HG02973 (cell line): ENCODE results near the gene FGD4.
"Not testable (repeated sequence)": the region's sequence is repeated elsewhere in the genome, so short reads cannot be mapped to it uniquely, and the experiment has no call there.

Experiments used
- ATAC-seq: cut with Tn5 transposase; IDR thresholded peaks from one replicate; pipeline ENCODE4 v1.9.1; 2021; ENCODE audit warnings: moderate library complexity; ENCODE audit not compliant: unreplicated experiment

Gene FGD4

DNA sequence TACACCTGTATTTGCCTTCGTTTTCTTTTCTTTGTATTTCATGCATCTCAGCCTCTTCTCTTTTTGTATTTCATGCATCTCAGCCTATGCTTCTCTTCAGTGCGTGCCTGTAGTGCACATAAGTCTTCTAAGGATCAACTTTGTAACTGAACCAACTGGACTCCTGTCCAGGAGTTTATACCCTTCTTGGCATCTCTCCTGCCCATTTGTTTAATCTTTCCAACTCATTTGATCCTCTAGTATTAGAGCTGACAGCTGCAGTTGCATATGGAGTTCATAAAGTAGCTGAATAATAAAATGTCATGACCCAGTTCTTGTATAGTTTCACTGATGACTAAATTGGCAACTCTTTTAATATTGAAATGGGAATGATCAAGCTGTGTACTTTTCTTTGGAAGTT, 89.7 kb downstream of the FGD4 start:
- ATAC-seq: no peak

DNA sequence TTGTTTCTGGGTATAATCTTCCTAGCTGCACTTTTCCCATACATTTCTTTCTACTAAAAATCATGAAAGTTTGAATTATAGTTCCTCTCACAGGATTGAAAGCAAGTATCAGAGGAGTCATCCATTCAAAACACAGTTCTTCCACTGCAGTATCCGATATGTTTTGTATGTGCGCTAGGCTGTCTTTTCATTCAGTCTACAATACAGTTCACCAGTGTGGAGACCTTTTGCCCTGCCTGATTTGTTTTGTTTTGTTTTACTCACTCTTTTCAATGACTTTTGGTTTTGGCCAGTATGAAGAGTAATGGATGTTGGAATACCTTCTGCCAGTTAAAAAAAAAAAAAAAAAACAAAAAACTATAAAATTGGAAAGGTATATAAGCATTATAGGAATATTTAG, 91.4 kb downstream of the FGD4 start:
- ATAC-seq: no peak

DNA sequence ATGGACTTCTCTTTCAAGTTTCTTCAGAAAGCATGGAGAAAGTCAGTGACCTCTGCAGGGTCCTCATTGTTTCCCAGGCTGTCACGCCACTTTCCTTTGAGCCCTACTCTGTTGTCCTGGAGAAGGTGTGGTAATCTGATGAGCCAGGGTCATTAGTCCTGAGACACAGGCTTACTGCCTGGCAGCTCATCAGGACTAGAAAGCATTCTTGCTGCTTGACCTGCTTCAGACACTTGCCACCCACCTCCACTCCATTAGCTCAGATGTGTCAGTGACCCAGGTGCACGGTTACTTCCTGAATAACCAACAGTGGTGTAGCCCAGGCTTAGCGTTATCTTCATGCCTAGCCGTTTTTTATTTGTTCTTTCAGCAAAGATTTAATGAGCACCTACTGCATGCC, 93.9 kb downstream of the FGD4 start:
- no peak for ATAC-seq

DNA sequence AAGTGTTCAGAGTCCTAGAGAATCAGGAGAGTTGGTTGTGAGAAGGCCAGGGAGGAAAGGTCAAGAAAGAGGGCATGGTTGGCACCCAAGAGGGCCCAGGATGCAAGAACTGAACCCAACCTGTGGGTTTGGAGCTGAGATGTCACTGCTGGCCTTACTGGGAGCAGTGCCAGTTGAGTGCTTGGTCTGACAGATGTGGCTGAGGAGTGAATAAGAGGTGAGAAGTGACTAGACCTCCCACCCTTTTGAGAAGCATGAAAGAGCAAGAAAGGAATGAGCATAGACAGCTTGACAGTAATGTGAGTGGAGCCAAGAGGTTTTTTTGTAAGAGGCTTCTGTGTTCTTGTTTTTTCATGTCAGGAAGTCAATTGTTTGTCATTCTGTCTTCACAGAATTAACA, 95.3 kb downstream of the FGD4 start:
- ATAC-seq: no peak

DNA sequence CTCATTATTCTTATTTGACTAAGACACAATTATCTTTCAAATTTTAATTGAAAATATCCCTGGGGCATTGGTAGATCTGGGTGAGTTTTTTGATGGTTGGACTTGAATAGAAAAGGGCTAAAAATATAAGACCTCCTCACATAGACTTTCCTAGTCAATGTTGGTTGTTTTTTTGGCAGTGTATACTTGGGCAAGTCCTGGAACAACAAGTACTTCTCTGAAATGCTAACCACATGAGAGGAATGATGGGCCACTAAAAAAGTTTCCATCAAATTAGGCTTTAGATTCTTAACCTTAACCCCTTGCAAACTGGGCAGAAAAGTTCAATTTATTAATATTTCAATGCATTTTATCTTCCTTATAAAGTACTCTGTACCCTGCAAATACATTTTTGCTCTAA, 97.6 kb downstream of the FGD4 start:
- ATAC-seq: no peak

DNA sequence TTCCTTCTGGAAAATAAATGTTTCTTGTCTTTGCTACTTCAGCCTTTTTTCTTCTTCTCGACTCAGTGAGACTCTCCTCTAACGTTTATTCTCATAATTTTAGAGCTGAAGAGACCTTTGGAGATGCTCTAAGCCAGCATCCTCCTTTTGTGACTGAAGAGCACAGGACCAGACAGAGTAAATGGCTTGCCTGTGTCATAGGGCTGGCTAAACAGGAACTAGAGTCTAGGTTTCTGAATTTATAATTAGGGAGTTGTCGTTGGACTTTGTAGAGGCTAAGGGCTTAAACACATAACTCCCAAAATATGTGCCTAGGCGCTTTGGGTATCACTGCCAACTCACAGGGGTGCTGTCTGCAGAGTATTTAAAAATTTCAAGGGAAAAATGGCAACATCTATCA, 98.5 kb downstream of the FGD4 start:
- ATAC-seq: no peak

DNA sequence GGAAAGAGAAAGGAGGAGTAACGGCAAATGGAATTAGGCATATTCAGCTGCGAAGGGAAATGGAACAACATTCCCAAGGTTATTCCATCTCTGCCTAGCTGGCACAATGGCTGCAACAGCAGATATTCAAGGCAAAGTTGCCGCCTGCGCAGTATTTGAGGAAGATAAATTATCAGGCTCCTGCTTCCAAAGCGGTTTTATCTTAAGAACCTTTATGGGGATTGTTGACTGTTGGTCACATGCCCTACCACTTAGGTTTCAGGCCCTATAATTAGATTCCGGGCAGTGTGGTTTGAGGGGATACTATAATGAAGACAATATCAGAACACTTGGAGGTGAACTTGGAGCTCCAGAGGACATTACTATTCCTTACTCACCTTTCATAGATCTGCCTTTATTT, 99.7 kb downstream of the FGD4 start:
- no peak for ATAC-seq

DNA sequence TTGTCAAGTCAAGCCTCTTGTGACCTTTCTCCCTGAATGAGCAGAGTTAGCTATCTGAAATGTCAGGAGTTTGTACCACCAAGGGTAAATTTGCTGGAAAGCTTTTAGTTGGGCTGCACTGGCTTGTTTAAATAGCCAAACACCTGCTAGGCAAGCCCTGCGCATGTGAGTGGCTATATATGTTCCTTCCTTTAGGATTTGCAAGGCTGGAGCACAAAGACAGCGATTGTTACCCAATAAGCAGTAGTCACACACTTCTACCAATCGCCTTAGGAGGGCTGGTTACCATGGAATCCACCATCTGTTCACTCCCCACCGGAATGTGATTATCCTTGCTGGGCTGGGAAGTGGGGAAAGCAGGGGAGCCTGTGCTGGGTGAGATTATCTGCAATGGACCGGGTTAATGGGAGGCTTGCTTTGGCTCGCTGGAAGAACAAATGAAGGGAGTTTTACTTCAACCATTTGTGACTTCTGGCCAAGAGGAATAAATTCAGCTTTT, 102.5 kb downstream of the FGD4 start:
- ATAC-seq: no peak

DNA sequence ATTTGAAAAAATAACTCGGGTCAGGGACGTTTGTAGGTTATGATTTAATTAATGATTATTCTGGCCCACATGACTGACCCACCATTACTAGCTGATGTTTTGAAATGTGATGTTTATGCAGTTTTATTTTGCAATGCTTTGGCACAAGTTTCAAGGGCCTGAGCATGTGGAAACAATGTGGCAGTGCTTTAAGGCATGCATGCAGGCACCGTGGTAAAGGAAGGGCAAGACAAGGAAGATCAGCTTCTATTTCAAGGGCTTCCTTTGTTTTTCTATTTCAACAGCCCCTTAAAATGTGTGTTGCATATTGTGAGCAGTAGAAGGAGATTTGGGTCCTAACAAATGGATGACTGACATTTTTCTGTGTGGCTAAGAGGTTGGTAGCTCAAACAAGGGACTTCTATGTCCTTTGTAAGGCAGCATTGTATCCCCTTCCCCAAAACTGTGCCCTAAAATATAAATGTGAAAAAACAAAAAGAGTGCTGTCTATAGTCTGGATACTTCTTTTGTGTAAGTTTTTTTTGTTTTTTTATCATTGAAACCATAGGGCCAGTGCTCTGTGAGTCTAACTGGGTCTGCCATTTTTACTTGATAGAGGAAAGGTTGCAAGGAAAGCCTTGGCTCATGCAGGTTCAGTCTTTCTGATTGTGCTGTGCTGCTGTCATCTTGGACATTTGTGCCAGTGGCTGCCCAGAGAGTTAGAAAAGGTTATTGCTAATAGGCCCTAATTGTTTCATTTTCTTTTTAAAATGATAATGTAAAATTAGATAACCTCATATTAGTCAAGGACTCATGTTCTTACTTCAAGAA, 103.5 kb downstream of the FGD4 start:
- no peak for ATAC-seq

DNA sequence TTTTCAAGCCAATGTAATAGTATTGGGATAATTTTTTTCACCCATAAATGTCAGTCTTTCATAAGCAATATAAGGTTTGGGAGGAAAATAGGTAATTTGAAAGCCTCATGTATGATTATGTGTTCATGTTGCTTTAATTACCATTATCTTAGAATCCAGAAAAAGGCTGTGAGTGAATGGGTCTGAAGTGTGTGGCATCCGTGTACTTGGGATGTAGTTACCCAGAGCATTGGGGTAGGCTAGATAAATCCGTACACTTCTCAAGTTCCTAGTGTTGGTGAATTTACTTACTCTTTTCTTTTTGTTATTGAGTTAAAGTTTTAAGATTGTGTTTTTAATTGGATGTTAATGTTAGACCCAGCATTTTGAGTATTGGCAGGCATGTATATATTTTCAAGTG, 104.4 kb downstream of the FGD4 start:
- ATAC-seq: no peak

DNA sequence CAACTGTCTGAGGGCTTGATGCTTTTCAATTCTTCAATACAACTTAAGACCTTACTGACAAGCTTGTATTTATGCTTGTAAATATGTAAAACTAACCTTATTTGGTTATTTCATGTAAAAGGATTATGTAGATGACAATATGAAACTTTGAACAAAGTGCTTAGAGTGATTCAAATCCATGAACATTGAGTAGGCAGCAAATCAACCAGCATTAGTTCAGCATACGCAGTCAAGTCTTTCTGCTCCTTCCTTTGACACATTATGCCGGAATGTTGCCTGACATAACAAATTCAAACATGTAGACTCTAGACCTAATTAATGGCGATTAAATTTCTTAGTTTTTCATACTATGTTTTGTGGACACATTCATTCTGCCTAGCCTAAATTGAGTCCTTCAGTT, 105.2 kb downstream of the FGD4 start:
- ATAC-seq: no peak

DNA sequence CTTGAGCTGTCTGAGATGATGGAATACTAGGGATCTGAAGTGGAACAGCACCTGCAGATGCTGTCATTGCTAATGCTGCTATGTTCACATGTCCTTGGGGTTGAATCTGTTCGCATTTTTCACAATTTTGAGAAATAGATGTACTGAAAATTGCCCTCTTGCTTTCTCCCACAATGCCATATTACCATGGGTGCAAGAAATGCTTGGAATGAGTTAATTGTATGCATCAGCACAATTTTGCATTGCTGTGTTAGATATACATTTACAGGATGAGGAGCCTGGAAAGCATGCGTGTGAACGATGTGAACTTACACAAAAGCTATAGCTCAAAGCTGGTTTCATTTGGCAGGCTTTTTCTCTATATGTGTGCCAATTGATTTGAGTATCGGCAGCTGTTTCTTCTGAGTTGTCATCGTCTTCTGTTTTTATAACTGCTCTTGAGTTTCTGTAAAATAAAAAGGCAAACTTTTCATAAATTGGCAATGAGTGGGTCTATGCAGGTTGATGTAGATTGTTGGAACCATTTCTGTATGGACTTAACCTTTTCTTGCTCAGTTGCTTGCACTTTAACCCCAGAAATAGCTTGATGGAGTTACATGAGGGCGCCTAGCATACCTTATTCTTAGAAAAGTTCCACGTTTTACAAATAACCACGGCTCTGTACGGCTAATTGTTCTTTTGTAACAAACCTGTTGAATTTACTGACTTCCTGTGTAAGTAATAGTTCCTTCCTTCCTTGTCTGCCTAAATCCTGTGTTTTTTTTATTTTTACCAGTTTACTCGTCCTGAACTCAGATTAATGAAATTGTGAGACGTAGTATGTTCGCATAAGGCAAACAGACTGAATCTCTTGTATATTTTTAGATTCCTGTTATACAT, 105.9 kb downstream of the FGD4 start:
- ATAC-seq: no peak

DNA sequence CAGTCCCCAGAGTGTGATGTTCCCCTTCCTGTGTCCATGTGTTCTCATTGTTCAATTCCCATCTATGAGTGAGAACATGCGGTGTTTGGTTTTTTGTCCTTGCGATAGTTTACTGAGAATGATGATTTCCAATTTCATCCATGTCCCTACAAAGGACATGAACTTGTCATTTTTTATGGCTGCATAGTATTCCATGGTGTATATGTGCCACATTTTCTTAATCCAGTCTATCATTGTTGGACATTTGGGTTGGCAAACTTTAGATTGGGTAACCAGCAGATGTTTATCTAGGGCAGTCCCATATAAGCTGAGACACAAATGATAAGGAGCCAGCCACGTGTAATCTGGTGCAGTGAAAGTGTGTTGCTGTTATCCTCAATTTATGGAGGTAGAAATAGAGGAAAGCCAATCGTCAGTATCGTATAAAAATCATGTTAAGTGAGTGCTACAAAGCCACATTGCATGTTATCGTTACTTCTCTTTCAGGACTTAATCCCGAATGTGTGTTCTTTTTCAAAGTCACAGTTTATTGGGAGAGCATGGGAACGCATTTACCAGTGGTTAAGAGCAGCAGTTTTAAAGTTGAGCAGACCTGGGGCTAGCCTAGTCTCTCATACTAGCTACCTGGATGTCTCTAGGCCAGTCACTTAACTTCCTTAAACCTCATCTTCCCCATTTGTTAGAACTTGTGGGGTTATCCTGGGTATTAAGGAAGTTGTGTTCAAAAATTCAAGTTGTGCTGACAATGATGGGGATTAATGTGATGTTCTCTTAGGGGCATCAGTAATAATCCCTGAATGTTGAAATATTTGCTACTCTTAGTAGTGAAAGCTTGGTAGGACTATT, 108.0 kb downstream of the FGD4 start:
- not testable (repeated sequence) for ATAC-seq

DNA sequence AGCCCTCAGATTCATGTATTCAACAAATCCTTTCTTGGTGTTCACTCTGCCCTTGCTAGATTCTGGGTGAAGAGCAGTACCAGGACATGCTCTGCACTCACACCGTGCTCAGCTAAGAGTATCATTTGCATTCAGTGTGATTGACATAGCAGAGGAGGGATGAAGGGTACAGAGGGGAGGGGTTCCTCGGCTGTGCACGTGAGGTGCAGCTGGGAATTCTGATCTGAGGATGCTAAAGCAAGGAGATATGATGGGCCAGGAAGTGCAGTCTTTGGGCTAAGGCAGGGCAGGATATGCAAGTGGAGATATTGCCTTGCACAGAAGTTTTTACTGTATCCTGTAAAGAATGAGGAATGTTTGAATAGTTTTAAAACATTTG, 108.6 kb downstream of the FGD4 start:
- no peak for ATAC-seq

DNA sequence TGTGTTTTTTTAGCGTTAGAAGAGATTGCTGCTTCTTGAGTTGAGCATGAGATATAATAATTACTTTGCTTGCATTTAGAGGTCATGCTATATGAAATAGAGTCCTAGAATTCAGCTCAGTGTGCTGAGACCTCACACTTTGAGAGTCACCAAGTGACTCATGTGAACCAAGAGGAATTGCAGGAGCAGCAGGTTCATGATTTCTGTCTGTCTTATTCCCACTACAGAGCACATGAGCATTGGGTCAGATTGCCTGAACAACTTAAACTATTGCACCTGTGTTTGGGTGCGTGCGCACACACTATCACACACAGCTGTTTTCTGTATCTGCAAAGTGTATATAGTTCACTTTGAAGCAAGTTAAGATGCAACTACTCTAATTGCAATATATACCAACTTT, 109.3 kb downstream of the FGD4 start:
- no peak for ATAC-seq

DNA sequence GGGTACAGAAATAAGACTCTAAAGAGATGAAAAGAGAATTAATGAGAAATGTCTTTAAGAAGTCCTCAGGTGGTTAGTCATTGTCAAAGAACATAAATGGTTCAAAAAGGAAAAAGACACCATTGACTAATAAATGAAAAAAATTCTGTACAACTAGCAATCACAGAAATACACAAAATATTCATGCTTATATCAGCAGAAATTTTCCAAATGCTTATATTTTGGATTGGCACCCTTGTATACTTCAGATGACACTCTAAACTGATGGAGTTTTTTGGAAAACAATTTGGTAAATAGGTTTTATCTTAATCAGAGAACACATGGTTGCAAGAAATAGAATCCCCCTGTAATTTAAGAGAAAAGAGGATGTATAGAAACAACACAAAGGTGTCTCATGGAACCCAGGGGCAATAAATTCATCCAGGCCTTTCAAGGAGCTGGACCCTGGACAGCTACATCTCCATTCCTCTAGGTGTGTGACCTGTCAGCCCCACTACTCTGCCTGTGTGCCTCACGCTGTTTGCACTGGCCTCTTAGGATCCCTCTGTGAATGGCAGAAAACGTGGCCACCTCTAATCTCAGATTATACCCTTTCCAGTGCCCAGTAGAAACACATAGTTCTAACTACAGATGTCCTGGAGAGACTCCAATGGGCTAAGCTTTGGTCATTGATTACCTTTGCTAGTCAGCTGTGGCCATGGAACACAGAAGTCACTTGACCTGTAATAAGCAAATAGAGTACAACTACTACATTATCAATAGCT, 110.2 kb downstream of the FGD4 start:
- ATAC-seq: no peak

DNA sequence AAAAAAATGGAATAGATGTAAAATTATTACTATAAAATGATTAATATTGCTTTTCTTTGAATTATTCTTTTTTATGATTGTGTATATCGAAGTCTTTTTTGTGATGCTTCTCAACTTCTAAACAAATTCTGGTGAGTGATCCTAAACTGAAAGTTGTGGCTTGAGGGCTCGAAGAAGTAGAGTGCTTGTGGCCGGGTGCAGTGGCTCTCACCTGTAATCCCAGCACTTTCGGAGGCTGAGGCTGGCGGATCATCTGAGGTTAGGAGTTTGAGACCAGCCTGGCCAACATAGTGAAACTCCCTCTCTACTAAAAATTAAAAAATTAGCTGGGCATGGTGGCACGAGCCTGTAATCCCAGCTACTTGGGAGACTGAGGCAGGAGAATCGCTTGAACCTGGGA, 112.6 kb downstream of the FGD4 start:
- ATAC-seq: not testable (repeated sequence)

DNA sequence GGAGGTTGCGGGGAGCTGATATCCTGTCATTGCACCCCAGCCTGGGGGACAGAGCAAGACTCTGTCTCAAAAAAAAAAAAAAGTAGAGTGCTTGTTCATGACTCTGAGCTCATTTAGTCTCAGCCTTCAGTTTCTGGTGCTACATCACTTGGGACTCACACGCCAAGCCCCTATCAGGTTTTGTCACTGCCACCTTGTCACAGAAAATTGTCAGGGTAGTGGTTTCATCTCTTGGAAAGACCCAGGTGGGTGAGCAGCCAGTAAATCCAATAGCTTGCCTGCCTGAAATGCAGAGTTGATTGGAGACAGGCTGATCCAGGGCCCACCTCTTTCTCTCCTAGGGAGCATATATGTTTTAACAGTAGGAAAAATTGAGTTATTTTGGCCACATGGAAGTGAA, 113.0 kb downstream of the FGD4 start:
- no peak for ATAC-seq

DNA sequence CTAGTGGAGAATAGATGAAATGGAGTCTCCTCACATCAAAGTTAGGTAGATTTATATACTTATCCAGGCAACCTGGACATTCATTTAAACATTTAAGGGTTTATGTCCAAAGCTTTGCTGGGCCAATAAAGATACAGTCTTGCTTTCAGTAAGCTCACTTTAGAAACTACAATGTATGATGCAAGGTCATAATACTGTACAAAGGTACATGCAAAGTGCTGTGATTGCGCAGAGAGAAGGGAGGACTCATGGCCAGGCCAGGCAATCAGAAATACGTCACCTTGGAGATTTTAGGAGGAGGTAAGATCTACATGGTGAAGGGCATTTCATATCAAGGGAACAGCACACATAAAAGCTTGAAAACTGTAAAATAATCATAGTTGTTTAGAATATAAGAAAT, 113.6 kb downstream of the FGD4 start:
- no peak for ATAC-seq

DNA sequence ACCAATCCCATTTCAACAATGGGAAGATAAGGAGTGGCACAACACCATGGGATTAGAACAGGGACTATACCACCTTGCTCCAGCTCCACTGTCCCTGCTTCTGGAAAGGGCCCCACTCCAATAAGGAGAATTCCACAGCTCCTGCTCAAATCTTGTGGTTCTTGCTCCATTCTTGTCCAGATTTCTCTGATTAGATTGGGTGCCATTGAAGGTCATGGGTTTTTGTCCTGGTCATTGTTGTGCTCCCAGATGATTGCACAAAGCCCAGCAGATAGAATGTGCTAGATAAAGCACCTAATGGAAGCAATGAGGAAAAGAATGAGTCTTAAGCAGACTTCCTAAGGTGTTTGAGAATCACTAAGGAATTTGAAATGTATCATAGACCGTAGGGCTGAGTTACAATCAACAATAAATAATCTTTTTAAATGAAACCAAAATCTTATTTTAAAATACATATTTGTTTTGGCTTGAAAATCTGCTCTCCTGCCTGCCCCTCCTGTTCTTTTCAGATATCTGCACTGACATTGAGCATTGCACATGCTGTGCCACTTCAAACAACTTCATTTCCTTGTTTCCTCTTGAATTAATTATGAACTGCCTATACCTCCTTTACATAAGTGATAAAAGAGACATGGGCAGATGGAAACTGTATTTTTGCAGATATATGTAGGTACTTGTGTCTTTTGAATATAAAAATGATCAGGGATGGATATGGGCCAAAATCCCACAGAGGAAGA, 115.9 kb downstream of the FGD4 start:
- no peak for ATAC-seq
